Measurements from ENCODE around the gene RITA1.
"Not testable (repeated sequence)": the region's sequence is repeated elsewhere in the genome, so short reads cannot be mapped to it uniquely, and the experiment has no call there.

The RITA1 gene

GRCh38 chr12:113204804-113205203, 19.3 kb downstream of the RITA1 start:
- DNase-seq, result no peak

GRCh38 chr12:113206802-113207201, 21.3 kb downstream of the RITA1 start:
- DNase-seq, result not testable (repeated sequence)

- no peak for DNase-seq
Observed at GRCh38 chr12:113207613-113208040, 22.1 kb downstream of the RITA1 start.

- DNase-seq, result no peak
Observed at GRCh38 chr12:113208041-113208934, 22.8 kb downstream of the RITA1 start.

- no peak for DNase-seq
Observed at GRCh38 chr12:113211160-113211559, 25.6 kb downstream of the RITA1 start.

GRCh38 chr12:113214895-113215400, 29.4 kb downstream of the RITA1 start:
- no peak for DNase-seq

GRCh38 chr12:113216027-113216426, 30.5 kb downstream of the RITA1 start:
- no peak for DNase-seq

GRCh38 chr12:113220593-113221180, 35.2 kb downstream of the RITA1 start:
- no peak for DNase-seq

GRCh38 chr12:113221181-113221996, 35.9 kb downstream of the RITA1 start, which contains the start of gene TPCN1:
TSS of gene TPCN1 (plus strand) at chr12:113221464. CDS start at chr12:113226853, 5,389 bp downstream.
- DNase-seq, result peak; percentile 99

- DNase-seq, result no peak
Observed at GRCh38 chr12:113221997-113222729, 36.6 kb downstream of the RITA1 start.

GRCh38 chr12:113222730-113223531, 37.4 kb downstream of the RITA1 start:
- DNase-seq, result peak; percentile 9

GRCh38 chr12:113224955-113225354, 39.4 kb downstream of the RITA1 start:
- no peak for DNase-seq

- no peak for DNase-seq
Observed at GRCh38 chr12:113226696-113227568, 41.4 kb downstream of the RITA1 start.

- no peak for DNase-seq
Observed at GRCh38 chr12:113227686-113228391, 42.3 kb downstream of the RITA1 start.

GRCh38 chr12:113228394-113229028, 43.0 kb downstream of the RITA1 start:
- no peak for DNase-seq

GRCh38 chr12:113230315-113231234, 45.1 kb downstream of the RITA1 start:
- no peak for DNase-seq

- DNase-seq, result no peak
Observed at GRCh38 chr12:113231235-113232088, 45.9 kb downstream of the RITA1 start.
